GM21723 (cell line): Measurements from ENCODE around the gene WASF1.

Experiments used
- ATAC-seq: cut with Tn5 transposase; IDR thresholded peaks from one replicate; pipeline ENCODE4 v1.9.1; 2021; ENCODE audit warnings: mild to moderate bottlenecking, moderate library complexity; ENCODE audit not compliant: unreplicated experiment

The WASF1 gene

DNA sequence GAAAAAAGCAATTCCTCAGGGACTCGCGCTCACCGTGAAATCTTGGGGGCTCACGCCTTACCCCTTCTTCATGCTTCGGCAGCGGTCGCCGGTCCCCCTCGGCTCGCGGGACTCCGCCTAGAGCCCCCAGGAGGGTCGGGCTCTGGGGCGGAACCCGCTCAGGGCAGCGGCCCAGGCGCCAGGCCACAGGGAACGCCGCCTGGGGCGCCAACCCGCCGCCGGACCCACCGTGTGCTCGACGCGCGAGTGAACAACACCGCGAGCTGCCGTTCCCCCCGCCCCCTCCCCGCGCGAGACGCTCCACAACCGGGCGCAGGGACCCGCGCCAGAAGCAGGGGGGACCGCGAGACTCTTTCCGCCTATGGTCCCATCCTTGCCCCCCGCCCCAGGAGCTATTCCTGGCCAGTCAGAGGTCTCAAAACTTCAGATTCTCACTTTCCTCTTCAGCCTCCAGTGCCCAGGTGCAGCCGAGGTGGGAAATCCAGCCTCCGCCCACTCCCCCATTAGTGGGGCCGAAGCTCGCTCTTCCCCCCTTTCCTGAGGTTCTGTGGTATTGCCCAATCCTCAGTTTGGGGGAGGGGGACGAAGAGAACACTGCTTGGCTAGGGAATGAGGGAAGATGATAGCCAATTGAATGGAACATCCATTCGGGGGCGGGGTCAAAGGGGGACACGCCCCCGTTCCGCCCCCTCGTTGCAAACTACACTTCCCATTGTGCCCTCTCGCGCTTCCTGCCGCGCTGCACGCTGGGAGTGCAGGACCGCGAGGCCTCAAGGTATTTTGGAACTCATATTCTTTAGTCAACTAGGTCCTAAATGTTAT lies at the start of gene WASF1:
TSS of gene WASF1 (minus strand) at position 265 of the 822 bp plus-strand sequence. CDS start 52,069 bp downstream, outside the sequence.
- ATAC-seq, result peak; percentile 85

DNA sequence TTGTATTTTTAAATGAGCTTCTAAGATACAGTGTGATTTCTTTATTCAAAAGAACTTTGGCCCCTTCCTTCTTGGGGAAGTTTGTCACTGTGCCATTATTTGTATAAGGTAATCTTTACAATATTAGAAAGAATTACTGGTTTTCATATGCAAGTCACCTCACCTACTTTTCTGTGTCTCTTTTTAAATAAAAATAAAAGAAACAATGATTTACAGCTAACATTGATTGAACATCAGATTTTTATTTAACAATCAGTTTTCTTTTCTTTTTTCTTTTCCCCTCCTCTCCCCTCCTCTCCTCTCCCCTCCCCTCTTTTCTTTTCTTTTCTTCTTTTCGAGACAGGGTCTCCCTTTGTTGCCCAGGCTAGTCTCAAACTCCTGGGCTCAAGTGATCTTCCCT lies 46.8 kb upstream of the WASF1 start:
- ATAC-seq, result no peak

DNA sequence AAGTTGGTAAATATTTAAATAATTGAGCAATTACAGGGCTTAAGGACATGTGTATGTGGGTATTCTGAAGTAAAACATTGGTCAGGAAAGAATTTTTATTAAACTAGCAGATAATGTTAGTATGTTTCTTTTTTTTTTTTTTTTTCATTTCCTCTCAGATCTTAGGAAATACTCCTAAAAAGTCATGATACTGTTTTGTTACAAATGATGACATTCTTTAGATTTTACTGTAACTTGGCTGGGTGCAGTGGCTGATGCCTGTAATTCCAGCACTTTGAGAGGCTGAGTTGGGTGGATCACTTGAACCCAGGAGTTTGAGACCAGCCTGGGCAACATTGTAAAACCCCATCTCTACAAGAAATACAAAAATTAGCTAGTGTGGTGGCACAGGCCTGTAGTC lies 42.3 kb upstream of the WASF1 start:
- no peak for ATAC-seq

DNA sequence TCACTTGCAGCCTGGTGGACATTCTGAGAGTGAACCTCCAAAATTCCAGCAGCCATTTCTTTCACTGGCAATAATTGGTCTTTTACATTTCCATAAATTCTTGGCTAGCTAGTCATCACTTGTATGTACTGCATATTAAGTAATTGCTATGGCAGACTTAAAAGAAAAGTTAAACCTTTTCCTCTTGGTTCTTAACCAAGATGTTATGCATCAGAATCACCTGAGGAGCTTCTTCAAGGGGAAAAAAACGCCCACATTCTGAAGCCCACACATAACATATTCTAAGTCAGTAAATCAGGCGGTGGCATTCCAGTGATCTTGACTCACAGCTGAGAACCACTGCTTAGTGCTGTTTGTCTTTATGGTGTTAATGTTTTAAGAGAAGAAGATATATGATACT lies 37.8 kb upstream of the WASF1 start:
- no peak for ATAC-seq

DNA sequence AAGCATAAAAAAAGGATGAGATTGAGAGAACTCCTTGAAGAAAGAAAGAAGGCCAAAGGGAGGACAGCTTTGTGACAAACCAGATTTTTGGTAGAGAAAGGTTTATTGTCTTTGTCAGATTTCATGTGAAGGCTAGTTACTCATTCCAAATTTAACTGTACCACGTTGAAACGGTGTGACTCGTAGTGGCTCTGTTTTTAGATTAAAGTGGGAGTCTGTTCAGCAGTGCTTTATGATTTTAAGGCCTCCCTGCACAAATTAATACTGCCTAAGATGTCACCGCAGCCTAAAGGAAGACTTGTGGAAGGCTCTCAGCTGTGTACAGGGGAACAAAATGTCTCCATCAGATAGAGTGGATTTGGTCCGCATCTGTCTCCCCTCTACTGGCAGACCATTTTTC lies 36.7 kb upstream of the WASF1 start:
- no peak for ATAC-seq

DNA sequence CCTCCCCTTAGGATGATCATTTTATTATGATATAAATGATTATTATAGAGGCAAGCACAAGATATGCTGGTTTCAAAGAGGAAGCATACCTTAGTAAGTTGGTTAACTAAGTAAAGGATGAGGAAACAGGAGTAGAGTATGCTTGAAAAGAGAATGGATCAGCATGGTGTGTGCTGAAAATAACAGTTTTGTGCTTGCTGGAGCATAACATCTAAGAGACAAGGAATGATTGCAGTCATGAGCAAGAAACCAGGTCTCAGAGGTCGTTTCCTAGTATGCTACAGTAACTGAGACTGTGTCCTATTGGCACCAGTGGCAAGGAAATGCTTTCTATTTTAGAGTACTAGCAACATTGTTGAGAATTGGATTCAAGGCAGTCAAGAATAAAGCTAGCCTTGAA lies 34.9 kb upstream of the WASF1 start:
- ATAC-seq, result no peak

DNA sequence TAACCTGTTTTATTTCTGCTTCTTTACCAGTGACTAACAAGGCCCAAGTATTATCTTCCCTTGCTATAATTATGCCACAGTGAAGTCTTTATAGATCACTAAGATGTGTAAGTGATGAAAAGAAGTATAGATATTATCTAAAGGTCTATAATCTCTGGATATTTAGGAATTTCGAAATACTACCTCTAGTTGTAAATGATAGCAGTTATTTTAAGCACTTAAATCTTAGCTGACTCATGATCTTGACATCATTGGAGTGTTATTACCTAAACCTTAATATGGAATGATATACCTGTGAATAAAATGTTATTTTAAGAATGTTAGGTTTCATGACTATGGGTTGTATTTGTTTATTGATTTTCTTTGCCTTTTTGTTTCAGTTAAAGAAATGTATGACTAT lies 32.3 kb upstream of the WASF1 start:
- no peak for ATAC-seq

DNA sequence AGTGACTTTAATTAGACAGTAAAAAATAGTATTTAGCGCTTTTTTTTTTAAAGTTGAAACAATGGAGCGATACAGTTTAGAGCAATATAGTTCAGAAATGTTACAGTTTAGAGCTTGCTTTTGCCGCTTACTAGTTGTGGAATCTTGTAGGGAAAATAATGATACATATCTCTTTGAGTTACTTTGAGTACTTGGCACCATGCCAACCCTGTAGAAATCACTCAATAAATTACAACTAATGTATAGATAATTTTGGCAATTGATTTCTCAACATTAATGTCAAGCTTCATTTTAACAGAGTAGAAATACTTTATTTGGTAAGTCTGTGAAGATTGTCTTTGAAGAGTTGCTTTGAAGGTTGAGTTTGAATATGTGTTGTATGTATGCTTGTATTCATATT lies 28.2 kb upstream of the WASF1 start:
- no peak for ATAC-seq

DNA sequence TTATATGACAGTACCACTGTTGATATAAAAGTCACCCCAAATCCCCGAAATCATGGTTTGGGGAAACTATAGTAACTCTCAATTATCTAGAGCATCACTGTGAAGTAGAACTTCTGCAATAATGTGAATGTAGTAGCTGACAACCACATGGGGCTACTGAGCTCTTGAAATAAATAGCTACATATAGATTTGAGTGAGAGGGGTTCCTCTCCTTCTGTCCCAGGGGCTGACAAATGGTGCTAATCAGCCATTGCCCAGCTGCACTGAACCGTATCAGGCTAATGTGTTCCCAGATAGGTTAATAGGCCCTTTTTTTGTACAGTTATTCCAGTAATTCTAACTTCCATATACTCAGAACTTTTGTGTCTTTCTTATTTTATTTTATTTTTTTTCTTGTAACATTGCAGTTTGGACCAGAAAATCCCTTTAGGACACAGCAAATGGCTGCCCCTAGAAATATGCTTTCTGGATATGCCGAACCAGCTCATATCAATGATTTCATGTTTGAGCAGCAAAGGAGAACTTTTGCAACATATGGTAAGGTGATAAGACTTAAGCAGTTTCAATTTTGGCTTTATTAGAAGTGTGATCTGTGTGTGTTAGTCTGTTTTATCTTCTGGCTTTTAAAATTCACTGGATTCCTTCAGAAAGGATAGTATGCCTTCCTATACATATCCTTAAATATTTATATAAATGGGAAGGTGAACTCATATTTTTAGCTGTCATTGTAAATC lies 21.8 kb upstream of the WASF1 start:
- ATAC-seq, result no peak

DNA sequence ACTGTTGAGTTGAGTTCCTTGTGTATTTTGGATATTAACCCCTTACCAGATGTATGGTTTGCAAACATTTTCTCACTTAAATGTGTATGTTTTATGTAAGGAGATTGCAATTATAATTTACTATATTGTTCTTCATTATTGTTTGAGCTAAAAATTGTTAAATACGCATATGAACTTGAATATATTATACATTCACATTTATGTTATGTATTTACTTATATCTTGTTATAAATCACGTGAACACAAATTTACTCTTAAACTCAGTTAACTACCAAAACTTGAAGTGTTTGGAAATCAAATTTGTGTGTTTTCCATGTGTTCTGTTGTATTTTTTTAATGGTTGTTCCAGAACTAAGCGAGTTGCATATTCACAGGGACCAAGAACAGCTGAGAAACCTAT lies 19.1 kb upstream of the WASF1 start:
- no peak for ATAC-seq

DNA sequence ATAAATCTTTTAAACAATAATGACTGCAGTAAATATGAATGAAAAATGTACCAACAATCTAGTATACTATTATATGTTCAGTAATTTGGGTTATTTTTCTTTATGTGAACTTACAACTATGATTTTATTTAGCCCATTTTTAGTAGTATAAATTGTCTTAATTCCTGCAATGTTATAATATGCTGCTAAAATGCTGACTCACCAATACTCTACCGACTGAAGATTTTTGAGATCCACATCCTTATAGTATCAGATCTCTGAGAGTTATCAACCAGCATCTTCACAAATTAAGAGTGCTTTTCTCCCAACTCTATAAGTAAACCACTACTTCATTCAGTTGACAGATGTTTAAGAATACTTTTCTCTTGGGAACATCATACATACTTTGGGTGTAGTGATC lies 17.4 kb upstream of the WASF1 start:
- ATAC-seq, result no peak

DNA sequence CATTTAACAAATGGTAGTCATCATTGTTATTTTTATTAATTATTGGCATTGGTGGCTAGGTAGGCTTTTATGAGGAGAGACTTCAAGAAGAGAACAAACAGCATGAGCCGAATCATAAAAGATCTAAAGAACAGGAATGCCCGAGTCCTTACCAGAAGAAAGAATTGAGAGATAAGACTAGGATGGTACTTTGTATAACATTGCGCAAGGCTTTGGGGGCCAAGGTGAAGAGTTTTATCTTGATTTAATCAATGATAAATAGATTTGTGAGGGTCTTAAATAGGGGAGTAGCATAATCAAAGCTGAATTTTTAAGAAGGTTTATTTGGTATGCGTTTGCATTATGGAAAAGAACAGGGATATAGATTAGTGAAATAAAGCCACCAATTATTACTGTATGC lies 16.2 kb upstream of the WASF1 start:
- no peak for ATAC-seq

DNA sequence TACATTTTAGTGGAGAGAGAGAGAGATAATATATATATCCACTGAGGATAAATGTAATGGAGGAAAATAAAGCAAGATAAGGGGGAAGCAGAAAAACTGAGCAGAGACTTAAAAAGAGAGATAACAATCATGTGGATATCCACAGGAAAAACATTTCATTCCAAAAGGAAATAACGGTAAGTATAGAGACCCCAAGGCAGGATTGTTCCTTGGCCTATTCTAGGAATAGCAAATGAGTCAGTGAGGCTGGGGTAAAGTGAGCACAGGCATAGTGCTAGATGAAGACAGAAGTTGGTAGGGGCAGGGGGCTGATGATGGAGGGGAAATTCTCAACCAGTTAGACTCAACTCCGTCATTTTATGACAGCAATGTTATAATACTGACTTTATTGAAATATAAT lies 12.0 kb upstream of the WASF1 start:
- no peak for ATAC-seq

DNA sequence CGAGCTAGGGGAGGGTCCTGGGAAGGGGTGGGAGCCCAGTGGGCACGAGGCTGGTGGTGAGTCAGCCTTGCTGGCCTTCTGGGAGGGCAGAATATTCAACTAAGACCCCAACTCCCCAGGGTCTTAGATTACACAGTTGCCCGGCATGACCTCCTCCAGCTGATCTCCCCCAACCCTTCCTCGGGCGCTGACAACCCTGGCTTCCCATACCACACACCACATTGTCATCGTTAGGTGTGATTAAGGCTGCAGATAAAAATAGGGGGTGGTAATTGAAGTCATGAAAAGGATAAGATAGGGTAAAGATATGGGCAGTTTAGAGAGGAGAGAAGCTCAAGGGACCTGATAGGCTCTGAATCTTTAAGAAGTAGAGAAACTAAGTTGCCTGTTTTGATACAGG lies 11.3 kb upstream of the WASF1 start:
- ATAC-seq, result no peak

DNA sequence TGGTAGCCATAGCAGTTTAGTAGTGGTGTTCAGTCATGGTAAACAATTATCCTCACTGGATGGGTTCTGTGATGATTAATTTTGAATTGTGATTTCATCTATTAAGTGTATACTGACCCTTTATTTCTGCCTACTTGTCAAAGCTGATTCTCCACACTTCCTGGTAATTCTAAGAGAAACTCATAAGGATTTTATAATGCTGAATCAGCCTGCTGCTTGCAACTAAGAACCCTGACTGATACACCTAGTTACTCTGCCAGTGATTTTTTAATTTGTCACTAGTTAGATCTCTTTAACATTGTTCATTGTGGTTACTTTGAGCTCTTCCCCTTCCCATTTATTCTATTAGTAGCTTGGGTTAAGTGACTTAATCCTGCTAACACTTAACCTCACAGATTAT lies 9.3 kb upstream of the WASF1 start:
- no peak for ATAC-seq

DNA sequence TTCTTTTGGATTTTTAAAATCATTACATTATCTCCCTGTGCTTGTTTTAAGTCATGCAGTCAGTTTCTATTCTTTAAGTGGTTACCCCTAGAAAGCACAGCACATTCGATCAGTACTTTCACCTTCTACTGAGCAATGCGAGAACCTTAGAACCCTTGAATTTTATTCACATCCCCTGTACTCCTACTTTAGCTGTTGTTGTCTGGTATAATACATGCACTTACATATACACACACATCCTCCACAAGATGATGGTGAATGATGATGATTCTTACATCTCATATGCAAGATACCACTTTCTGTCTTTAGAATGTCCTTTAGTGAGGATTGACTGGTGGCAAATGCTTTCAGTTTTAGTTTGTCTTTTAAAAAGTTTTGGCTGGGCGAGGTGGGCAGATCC lies 6.4 kb upstream of the WASF1 start:
- ATAC-seq, result peak; percentile 68

DNA sequence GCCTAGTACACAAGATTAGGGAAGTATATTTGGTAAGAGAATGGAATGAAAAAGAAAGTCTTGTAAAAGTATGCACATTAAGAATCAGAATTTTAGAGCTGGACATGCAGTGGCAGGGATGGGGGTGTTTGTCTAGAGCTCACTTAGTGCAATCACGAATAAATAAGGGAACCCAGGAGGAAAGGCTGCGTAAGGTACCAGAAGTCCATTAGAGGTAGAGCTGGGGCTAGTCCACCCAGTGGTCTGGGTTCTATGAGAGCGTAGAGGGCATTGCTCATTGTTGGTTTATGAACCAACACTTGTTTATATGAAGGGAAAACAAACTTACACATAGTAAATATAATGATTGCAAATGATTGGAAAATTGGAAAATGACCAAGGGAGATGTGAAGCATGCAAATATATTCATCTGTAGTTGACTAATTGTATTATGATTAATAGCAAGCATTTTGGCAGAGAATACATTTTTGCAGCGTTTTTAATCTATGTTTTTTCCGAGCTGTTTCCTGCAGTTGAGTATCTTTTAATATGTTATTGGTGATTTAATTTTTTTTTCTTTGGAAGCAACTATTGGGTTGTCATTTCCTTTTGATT lies 3.9 kb upstream of the WASF1 start:
- ATAC-seq, result no peak

DNA sequence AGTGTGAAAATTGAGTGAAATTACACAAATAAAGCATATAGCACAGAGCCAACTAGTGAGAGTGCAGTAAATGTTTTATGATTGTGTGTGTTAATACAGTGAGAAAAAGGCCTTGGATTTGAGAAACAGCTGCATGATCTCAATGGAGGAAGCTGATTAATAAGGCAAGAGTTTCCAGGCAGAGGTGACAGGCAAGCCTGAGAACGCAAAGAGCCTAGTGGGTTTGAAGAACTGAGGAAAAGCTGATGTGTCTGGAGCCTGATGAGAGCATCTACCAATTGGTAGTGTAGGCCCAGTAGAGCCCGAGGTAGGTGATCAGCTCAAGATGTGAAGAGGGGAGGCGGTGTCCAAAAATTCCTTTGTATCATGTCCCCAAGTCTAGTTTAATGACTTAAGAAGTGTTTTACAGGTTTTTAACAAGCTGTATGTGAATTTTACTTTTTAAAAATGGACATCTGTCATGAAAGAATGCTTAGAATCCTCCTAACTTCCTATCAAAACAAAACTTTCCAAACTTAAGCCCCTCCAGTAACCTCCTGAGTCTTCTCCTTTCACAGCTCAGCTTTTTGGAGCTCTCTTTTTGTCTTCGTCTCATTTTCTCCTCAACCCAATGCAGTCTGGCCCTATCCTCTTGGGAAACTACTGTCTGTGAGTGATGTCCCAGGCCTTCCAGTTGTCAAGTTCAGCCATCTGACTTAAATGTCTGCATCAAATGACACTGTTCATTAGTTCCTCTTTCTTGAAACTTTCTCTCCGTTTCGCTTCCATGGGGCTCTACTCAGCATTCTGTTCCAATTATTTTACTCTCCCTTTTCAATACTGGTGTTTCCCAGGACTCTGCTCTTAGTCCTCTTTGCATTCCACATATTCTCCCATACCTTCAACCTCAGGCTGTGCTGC lies 1.9 kb upstream of the WASF1 start:
- ATAC-seq, result peak; percentile 13

DNA sequence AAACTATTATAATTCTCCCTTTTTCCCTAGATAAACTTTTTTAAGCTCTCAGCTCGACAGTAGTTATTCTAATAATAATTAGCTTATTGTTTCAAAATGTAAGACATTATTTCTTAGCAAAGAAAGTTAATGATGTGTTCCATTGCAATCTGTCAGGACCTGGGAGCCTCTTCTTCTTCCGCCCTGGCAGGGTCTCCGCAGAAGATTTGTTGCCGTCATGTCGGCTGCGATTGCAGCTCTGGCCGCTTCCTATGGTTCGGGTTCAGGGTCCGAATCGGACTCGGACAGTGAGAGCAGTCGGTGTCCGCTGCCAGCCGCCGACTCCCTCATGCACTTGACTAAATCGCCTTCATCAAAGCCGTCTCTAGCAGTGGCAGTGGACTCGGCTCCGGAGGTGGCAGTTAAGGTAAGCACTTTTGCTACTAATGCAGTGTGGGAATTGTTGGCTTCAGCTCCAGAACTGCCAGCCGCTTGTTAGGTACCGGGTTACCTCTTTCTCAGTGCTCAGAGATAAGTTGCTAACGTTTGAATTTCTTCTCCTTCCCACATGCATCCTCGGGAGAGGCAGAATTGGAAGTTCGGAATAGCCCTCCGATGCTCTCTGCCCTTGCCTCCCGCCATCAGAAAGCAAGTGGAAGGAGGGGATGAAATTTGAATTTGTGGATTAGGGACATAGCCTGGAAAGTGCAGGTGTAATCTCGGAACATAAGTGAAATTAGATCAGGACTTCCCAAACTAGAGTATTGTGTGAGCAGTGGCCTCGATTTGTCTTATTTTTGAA lies 948 bp upstream of the WASF1 start, which contains the start of gene CDC40:
TSS of gene CDC40 (plus strand) at position 200 of the 781 bp plus-strand sequence. CDS start at position 218, 18 bp downstream.
- peak; percentile 49 for ATAC-seq
